Fibroblast of the aortic adventitia (primary cell): Measurements from ENCODE around the gene CCR9. TPM values are rescaled to one million over a fixed set of nuclear protein-coding genes. Genes with fewer than 3 reads are reported as not detected.

Source experiments
- DNase-seq: peaks from one replicate; pipeline ENCODE4 v3.0.0-alpha.2; 2010; ENCODE audit warnings: low read depth
- H3K4me3 ChIP-seq: 2 replicates; pipeline ENCODE4 v1.5.1; 2011; ENCODE audit warnings: low read depth, mild to moderate bottlenecking, control low read depth, low read length, moderate library complexity
- total RNA-seq: library from RNA; depleted of rRNA; stranded (reverse); fragments of >200 nt; gene quantifications from 2 replicates; pipeline ENCODE4 v1.2.3, GENCODE V29; 2012; ENCODE audit warnings: low replicate concordance
- TF ChIP-seq, protein P1 (sequence below): IDR thresholded peaks from 2 replicates; pipeline ENCODE4 v1.5.1; 2011; ENCODE audit warnings: mild to moderate bottlenecking, low read length, control low read depth, inconsistent platforms; ENCODE audit not compliant: insufficient read depth

The CCR9 gene
- total RNA-seq, 1 donor = not detected

DNA sequence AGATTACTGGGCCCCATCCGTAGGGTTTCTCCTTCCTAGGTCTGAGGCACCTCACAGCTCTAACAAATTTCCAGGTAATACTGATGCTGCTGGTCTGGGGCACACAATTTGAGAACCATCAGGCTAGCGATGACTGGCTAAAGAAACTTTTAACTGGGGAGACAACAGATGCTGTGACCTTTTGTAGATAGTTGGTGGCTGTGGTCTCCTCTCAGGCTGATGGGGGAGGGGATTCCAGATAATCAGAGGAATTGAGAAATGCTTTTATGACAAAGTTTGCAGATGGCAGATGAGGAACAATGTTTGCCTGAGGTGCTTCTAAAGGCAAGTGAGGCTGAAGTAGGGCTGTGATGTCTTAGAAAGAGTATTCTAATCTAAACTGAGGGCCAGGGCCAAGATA, 13.8 kb upstream of the CCR9 start:
- H3K4me3 ChIP-seq = no peak overlapping the region

DNA sequence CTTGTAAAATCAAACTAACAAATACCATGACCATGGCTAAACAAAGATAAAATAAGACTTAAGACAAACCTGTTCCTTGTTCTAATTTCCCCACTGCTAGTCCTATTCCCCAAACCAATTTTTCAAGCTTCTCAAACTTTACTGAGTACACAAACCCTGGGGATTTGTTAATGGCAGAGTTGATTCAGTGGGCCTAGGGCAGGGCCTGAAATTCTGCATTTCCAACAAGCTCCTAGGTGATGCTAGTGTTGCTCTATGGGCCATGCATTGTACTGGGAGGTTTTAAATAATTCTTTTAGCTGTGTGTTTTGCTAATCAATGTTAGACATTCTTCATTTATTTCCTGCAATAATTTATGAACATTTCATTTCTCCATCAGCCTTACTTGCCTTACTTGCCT, 13.3 kb upstream of the CCR9 start:
- no peak for DNase-seq
- H3K4me3 ChIP-seq = no peak overlapping the region
- TF ChIP-seq, protein P1, sequence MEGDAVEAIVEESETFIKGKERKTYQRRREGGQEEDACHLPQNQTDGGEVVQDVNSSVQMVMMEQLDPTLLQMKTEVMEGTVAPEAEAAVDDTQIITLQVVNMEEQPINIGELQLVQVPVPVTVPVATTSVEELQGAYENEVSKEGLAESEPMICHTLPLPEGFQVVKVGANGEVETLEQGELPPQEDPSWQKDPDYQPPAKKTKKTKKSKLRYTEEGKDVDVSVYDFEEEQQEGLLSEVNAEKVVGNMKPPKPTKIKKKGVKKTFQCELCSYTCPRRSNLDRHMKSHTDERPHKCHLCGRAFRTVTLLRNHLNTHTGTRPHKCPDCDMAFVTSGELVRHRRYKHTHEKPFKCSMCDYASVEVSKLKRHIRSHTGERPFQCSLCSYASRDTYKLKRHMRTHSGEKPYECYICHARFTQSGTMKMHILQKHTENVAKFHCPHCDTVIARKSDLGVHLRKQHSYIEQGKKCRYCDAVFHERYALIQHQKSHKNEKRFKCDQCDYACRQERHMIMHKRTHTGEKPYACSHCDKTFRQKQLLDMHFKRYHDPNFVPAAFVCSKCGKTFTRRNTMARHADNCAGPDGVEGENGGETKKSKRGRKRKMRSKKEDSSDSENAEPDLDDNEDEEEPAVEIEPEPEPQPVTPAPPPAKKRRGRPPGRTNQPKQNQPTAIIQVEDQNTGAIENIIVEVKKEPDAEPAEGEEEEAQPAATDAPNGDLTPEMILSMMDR = no peak

More for the DNA sequence above, 13.8 kb upstream of the CCR9 start:
- no peak for DNase-seq
- TF ChIP-seq, protein P1 = no peak

DNA sequence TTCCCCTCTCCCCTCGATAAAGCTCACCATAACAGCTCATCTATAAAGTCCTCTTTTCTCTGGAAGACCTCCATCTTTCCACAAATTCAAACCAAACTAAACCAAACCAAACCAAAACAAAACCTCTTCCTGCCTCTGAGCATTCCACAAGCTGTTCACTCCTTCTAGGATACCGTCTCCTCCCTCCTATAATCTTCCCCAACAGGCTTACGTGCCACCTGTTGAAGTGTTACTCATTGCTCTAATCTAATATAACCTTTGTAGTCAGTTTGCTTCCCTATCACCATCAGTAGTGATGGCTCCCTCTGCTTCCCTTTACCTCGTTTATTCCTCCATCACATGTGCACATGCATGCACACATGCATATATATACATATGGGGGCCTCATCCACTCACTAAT, 12.7 kb upstream of the CCR9 start:
- H3K4me3 ChIP-seq = no peak overlapping the region
- DNase-seq = no peak
- TF ChIP-seq, protein P1 = no peak

DNA sequence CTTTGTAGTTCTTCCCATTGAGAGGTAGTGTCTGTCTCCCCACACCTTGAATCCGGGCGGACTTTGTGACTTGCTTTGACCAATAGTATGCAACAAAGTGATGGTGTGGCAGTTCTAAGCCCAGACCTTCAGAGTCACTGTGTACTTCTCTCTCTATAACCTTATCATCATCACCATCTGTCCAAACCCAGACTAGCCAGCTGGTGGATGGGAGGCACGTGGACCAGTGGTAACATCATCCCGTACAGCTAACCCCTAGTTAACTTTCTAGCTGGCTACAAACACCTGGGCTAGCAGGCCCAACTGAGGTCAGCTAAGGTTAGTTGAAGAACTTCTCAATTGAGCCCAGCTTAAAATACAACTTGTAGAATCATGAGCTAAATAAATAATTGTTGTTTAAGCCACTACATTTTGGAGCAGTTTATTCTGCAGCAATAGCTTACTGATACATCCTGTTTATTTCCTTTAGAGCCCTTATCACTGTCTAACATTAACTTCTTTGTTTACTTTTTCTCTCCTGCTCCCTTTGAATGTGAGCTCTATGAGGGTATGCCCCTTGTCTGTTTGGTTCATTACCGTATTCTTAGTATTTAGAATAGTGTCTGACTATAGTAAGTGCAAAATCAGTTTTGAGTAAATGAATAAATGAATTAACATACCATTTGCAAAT, 11.5 kb upstream of the CCR9 start:
- DNase-seq = no peak
- TF ChIP-seq, protein P1 = no peak
- H3K4me3 ChIP-seq = no peak overlapping the region

DNA sequence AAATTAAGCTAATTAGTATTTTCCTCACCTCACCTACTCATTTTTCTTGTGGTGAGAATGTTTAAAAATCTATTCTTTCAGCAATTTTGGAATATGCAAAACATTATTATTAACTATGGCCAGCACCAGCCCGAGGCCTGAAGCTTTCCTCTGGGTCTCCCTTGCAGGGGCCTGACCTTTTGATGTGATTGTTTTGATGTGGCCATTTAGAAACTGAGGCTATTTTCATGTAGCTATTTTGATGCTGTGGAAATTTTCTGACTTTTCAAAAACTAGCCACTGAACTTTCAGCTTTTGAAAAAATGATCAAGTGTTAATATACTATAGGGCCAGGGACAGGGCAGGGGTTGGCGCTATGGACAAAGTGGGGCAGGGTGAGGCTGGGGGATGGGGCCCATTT, 8.2 kb upstream of the CCR9 start:
- TF ChIP-seq, protein P1 = no peak
- no peak overlapping the region for H3K4me3 ChIP-seq
- no peak for DNase-seq

DNA sequence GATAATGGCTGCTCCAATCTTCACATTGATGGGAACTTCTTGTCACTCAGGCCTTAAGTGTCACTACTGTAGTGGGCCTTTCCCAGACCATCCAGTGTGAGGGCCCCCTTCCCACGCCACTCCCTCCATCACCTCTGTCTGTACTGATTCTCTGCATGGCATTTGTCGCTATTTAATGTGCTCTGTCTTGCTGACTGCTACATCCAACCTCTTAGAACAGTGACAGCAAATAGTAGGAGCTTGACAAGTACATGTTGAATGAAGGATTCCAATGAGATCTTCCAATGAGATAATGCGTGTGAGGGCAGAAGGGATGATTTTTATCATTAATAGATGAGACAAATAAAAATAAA, 5.6 kb upstream of the CCR9 start:
- no peak for DNase-seq
- H3K4me3 ChIP-seq = no peak overlapping the region
- TF ChIP-seq, protein P1 = no peak
